GM18873 (cell line): Measurements from ENCODE around the gene ERAS.
"Not testable (repeated sequence)": the region's sequence is repeated elsewhere in the genome, so short reads cannot be mapped to it uniquely, and the experiment has no call there.

Experiments used
- ATAC-seq: cut with Tn5 transposase; IDR thresholded peaks from one replicate; pipeline ENCODE4 v1.9.1; 2021; ENCODE audit warnings: mild to moderate bottlenecking, moderate library complexity, moderate number of reproducible peaks; ENCODE audit not compliant: unreplicated experiment, low FRiP score

ERAS gene

DNA sequence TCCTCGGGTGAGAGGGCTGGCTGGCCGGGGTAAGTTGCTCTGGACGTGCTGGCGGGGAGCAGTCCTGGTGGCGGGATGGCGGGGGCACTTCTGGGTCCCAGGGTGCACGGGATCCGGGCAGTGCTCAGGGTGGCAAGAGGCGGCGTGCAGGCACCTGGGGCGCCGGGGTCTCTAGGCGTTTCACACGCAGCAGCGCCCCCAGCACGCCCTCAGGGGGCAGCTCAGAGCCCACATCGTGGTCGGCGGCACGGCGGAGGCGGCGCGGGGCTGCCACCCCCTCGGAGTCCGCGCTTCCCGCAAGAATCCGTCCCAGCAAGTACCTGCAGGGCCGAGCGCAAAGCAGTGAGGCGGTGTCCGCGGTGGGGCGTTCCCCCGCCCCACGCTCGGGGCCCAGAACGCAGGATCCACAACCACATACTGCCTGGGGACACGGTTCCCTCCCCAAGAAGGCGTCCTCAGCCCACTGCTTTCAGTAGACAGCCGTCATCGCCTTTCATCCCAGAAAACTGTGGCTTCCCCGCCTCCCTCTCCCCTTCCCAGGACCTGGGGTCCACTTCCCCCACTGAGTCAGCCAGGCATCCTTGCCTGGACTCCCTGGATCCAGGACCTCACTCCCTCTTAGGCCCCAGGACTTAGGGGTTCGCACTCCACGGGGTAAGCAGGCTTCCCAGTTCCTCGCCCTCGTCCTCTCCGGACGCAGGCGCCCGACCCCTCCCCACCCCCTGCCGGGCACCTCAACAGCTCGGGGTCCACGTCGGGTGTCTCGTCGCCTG, 5.0 kb downstream of the ERAS start:
- ATAC-seq: no peak

DNA sequence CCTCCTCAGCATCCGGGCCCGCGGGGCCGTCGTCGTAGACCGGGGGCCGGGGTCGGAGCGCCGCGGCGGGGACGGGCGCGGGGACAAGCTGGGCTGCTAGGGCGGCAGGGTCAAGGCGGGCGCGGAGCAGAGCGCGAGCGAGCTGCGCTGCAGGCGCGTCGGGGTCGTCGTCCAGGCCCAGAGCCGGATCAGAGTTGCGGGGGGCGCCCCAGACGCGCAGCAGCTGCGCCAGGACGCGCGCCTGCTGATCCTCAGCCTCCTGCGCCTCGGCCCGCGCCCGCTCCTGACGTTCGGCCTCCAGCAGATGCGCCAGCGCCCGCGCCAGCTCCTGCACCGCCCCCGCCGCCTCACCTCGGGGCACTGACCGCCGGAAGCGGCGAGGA, 5.6 kb downstream of the ERAS start:
- no peak for ATAC-seq

DNA sequence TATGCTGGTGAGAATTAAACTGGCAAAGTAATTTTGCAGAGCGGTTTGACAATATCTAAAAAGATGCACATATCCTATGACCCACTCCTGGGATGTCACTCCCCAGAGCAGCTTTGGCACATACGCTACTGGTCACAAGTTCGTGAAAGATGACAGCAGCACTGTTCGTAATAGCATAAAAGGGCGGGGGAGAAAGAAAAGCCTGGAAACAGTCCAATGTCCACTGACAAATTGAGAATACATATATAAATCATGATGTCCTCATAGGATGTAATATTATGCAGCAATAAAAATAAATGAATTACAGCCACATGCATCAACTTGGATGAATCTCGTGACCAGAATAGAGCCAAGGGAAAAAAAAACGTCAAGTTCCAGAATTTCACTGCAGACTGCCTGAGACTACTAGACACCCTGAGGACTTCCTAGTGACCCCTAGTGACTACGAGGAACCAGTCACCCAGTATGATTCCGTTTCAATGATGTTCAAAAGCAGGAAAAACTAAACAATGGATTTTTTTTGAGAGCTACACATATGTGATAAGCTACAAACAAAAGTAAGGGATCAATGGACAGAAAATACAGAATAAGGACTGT, 7.3 kb downstream of the ERAS start:
- ATAC-seq: no peak

DNA sequence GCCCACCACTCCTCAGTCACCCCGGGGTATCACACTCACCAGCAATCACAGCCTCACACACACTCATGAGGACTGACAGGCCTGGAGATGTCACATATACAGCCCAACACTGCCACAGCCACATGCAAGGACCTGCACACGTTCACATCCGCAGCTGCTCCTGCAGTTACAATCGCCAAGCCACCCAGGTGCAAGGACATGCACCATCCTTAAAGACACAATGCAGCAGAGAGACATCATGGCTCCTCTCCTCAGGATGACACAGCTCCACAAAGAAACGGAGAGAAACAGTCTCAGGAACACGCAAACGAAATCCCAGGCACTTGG, 8.0 kb downstream of the ERAS start:
- ATAC-seq: no peak

DNA sequence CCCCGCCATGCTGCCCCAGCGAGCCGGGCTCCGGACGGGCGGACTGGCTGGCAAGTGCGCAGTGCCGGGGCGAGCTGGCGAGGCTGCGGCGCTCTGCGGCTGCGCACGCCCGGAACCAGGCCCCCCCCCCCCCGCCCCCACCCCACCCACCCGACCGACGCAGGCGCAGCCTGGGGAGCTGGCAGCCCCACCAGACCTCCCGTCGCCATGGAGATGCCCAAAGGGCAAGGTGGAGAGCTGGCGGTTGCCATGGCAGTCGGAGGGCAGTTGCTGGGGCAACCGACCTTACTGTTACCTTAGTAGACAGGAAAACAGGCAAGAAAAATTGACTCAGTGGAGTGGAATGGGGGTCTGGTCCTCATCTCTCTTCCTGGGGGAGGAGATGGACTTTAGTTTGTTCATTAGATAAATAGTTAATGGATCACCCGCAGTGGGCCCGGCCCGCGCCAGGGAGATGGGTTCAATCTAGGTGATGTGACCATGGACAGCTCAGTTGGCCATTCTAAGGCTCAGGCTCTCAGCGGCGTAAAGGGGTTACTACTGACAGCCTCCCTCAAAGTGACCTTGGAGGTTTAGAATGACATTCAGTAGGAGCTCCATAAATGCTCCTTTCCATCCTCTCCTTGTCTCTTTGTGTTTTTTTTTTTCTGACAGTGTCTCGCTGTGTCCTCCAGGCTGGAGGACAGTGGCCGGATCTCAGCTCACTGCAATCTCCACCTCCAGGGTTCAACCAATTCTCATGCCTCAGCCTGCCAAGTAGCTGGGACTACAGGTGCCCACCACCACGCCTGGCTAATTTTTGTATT, 9.4 kb downstream of the ERAS start, which contains the start of gene PCSK1N:
Gene PCSK1N (minus strand): TSS at position 87 of the 806 bp plus-strand sequence. CDS start 78 bp downstream, at position 9.
- ATAC-seq: no peak

DNA sequence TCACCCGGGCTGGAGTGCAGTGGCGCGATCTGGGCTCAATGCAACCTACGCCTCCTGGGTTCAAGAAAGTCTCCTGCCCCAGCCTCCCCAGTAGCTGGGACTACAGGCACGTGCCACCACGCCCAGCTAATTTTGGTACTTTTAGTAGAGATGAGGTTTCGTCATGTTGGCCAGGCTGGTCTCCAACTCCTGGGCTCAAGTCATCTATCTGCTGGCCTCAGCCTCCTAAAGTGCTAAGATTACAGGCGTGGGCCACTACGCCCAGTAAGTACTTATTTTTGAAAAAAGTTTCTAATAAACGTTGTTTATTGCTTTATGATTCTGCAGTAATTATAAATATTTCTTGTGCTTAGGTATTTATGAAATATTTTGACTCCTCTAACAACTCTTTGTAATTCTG, 13.4 kb downstream of the ERAS start:
- ATAC-seq: no peak

DNA sequence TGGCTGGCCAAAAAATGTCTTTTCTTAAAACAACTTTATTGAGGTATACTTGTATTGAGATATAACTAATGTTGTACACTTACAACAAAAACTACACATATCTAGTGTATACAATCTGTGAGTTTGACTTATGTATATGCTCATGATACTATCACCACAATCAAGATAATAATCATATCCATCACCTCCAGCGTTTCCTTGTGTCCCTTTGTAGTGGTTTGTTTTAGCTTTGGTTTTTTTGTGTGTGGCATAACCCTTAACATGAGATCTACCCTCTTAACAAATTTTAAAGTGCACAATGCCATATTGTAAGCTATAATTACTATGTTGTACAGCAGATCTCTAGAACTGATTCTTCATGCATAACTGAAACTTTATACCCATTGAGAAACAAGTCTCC, 22.5 kb downstream of the ERAS start:
- ATAC-seq: no peak

DNA sequence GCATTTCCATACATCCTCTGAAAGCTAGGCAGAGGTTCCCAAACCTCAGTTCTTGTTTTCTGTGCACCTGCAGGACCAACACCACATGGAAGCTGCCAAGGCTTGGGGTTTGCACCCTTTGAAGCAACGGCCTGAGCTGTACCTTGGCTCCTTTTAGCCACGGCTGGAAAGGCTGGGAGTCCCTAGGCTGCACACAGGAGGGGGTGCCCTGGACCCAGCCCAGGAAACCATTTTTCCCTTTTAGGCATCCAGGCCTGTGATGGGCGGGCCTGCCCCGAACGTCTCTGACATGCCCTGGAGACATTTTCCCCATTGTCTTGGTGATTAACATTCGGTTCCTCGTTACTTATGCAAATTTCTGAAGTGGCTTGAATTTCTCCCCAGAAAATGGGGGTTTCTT, 26.5 kb downstream of the ERAS start:
- no peak for ATAC-seq

DNA sequence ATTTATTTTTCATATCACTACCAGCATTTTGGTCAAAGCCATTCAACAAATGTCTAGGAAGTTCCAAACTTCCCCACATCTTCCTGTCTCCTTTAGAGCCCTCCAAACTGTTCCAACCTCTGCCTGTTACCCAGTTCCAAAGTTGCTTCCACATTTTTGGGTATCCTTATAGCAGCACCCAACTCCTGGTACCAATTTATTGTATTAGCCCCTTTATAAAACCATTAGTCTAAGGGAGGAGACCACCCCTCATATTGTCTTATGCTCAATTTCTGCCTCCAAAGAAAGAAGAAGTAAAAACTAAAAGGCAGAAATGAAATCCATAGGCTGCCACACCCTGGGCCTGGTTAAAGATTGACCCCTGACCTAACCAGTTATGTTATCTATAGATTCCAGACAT, 27.2 kb downstream of the ERAS start:
- ATAC-seq: not testable (repeated sequence)

DNA sequence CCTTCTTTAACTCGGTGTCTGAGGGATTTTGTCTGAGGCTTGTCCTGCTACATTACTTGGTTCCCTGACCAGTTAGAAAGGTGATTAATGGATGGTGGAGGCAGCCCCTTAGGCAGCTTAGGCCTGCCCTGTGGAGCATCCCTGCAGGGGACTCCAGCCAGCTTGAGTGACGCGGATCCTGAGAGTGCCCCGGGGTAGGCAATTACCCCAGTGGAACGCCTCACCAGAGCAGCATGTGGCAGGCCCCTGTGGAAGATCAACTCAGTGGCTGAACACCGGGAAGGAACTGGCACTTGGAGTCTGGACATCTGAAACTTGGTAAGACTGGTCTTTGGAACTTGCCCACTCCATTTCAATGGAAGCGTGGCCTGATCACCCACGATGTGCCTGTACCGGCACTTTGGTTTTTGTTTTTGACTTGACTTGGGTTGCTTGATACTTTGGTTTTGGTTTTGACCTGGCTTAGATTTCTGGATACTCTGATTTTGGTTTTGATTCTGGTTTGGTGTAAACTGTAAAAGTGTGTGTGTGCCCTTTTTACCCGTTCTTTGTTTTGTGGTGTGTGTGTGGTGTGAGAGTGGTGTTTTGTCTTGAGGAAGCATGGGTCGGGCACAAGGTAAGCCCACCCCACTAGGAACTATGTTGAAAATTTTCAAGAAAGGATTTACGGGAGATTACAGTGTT, 27.9 kb downstream of the ERAS start:
- ATAC-seq: not testable (repeated sequence)

DNA sequence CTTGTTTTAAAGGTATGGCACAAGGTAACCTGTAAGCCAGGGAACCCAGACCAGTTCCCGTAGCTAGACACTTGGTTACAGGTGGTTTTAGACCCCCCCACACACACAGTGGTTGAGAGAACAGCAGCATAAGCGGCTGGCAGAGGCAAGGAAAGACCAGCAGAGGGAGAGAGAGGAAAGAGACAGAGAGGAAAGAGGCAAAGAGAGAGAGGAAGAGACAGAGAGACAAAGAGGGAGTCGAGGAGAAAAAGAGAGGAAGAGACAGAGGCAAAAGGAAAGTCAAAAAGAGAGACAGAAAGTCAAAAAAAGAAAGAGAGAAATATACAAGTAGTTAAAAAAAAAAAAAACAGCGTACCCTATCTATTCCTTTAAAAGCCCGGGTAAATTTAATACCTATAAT, 28.6 kb downstream of the ERAS start:
- no peak for ATAC-seq

DNA sequence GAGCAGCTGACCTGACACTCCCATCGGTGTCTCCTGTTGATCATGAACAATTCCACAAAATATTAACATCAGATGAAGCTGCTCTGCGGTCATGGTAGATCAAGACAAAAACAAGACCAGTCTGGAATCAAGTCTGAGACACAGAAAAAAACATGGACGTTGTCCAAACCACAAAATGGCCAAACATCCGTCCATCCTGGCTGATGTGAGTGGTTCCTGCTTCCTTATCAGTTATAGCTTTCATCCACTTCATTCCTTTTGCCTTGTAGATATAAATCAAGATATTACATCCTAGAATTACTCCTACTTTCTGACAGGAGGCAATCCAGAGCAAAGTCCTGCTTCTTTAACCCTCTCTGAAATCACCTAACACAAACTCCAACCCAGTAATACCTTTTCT, 37.9 kb downstream of the ERAS start:
- ATAC-seq: no peak

DNA sequence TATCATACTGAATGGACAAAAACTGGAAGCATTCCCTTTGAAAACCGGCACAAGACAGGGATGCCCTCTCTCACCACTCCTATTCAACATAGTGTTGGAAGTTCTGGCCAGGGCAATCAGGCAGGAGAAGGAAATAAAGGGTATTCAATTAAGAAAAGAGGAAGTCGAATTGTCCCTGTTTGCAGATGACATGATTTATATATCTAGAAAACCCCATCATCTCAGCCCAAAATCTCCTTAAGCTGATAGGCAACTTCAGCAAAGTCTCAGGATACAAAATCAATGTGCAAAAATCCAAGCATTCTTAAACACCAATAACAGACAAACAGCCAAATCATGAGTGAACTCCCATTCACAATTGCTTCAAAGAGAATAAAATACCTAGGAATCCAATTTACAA, 45.7 kb downstream of the ERAS start:
- ATAC-seq: not testable (repeated sequence)

DNA sequence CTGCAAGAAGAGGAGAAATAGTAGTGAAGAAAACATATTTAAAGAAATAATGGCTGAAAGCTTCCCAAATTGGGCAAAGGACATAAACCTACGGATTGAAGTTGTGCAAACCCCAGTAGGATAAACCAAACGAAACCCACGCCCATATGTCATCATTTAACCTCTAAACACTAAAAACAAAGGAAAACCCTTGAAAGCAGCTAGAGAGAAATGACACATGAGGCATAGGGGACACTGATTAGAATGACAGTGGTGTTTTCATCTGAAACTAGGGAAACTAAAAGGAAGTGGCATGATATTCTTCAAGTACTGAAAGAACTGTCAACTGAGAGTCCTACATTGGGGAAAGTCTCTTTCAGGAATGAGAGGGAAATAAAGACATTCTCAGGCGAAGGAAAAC, 50.6 kb downstream of the ERAS start:
- ATAC-seq: not testable (repeated sequence)
